Measurements from ENCODE around the gene FRMPD4.

FRMPD4 gene

GRCh38 chrX:12227412-12228041 is 89.3 kb downstream of the FRMPD4 start:
- H3K4me1 ChIP-seq (ENCODE audit: control insufficient read depth, insufficient read depth, low read length), result no peaks in the 10 kb centered on the region
- H3K9me3 ChIP-seq (ENCODE audit: control insufficient read depth, low read length), result no peaks in the 10 kb centered on the region
- no peak overlapping the region for H3K4me3 ChIP-seq (ENCODE audit: low read length)
- H3K36me3 ChIP-seq (ENCODE audit: control insufficient read depth, insufficient read depth, low read length), result no peaks in the 10 kb centered on the region
- no peak overlapping the region for H3K9ac ChIP-seq (ENCODE audit: low read length)
- no peaks in the 10 kb centered on the region for H3K27me3 ChIP-seq (ENCODE audit: control insufficient read depth, insufficient read depth, low read length)

GRCh38 chrX:12228862-12229261 is 90.6 kb downstream of the FRMPD4 start:
- Histone ChIP-seq H3K9ac (ENCODE audit: low read length) (no peak overlapping the region), H3K4me1 (ENCODE audit: control insufficient read depth, insufficient read depth, low read length) (no peaks in the 10 kb centered on the region), H3K36me3 (ENCODE audit: control insufficient read depth, insufficient read depth, low read length) (no peaks in the 10 kb centered on the region), H3K4me3 (ENCODE audit: low read length) (no peak overlapping the region), H3K9me3 (ENCODE audit: control insufficient read depth, low read length) (no peaks in the 10 kb centered on the region), H3K27me3 (ENCODE audit: control insufficient read depth, insufficient read depth, low read length) (no peaks in the 10 kb centered on the region)

- Histone ChIP-seq H3K4me3 (ENCODE audit: low read length) (no peak overlapping the region), H3K9ac (ENCODE audit: low read length) (no peak overlapping the region), H3K36me3 (ENCODE audit: control insufficient read depth, insufficient read depth, low read length) (no peaks in the 10 kb centered on the region), H3K4me1 (ENCODE audit: control insufficient read depth, insufficient read depth, low read length) (no peaks in the 10 kb centered on the region), H3K9me3 (ENCODE audit: control insufficient read depth, low read length) (no peaks in the 10 kb centered on the region), H3K27me3 (ENCODE audit: control insufficient read depth, insufficient read depth, low read length) (no peaks in the 10 kb centered on the region)
Measured at GRCh38 chrX:12229986-12230385, 91.7 kb downstream of the FRMPD4 start.

- Histone ChIP-seq H3K36me3 (ENCODE audit: control insufficient read depth, insufficient read depth, low read length) (no peaks in the 10 kb centered on the region), H3K9ac (ENCODE audit: low read length) (no peak overlapping the region), H3K4me1 (ENCODE audit: control insufficient read depth, insufficient read depth, low read length) (no peaks in the 10 kb centered on the region), H3K4me3 (ENCODE audit: low read length) (no peak overlapping the region), H3K9me3 (ENCODE audit: control insufficient read depth, low read length) (no peaks in the 10 kb centered on the region), H3K27me3 (ENCODE audit: control insufficient read depth, insufficient read depth, low read length) (no peaks in the 10 kb centered on the region)
Measured at GRCh38 chrX:12234534-12235329, 96.5 kb downstream of the FRMPD4 start.

GRCh38 chrX:12236156-12236555 is 97.9 kb downstream of the FRMPD4 start:
- Histone ChIP-seq H3K27me3 (ENCODE audit: control insufficient read depth, insufficient read depth, low read length) (no peaks in the 10 kb centered on the region), H3K36me3 (ENCODE audit: control insufficient read depth, insufficient read depth, low read length) (no peaks in the 10 kb centered on the region), H3K9ac (ENCODE audit: low read length) (no peak overlapping the region), H3K4me3 (ENCODE audit: low read length) (no peak overlapping the region), H3K9me3 (ENCODE audit: control insufficient read depth, low read length) (no peaks in the 10 kb centered on the region), H3K4me1 (ENCODE audit: control insufficient read depth, insufficient read depth, low read length) (no peaks in the 10 kb centered on the region)

- Histone ChIP-seq H3K9me3 (ENCODE audit: control insufficient read depth, low read length) (no peaks in the 10 kb centered on the region), H3K4me1 (ENCODE audit: control insufficient read depth, insufficient read depth, low read length) (no peaks in the 10 kb centered on the region), H3K27me3 (ENCODE audit: control insufficient read depth, insufficient read depth, low read length) (no peaks in the 10 kb centered on the region), H3K4me3 (ENCODE audit: low read length) (no peak overlapping the region), H3K36me3 (ENCODE audit: control insufficient read depth, insufficient read depth, low read length) (no peaks in the 10 kb centered on the region), H3K9ac (ENCODE audit: low read length) (no peak overlapping the region)
Measured at GRCh38 chrX:12237131-12237530, 98.9 kb downstream of the FRMPD4 start.

- H3K4me3 ChIP-seq (ENCODE audit: low read length), result no peak overlapping the region
- H3K9me3 ChIP-seq (ENCODE audit: control insufficient read depth, low read length), result no peaks in the 10 kb centered on the region
- no peak overlapping the region for H3K9ac ChIP-seq (ENCODE audit: low read length)
- no peaks in the 10 kb centered on the region for H3K36me3 ChIP-seq (ENCODE audit: control insufficient read depth, insufficient read depth, low read length)
- no peaks in the 10 kb centered on the region for H3K4me1 ChIP-seq (ENCODE audit: control insufficient read depth, insufficient read depth, low read length)
- H3K27me3 ChIP-seq (ENCODE audit: control insufficient read depth, insufficient read depth, low read length), result no peaks in the 10 kb centered on the region
Measured at GRCh38 chrX:12237771-12238170, 99.5 kb downstream of the FRMPD4 start.

- H3K9ac ChIP-seq (ENCODE audit: low read length), result no peak overlapping the region
- no peaks in the 10 kb centered on the region for H3K36me3 ChIP-seq (ENCODE audit: control insufficient read depth, insufficient read depth, low read length)
- H3K27me3 ChIP-seq (ENCODE audit: control insufficient read depth, insufficient read depth, low read length), result no peaks in the 10 kb centered on the region
- H3K4me1 ChIP-seq (ENCODE audit: control insufficient read depth, insufficient read depth, low read length), result no peaks in the 10 kb centered on the region
- no peak overlapping the region for H3K4me3 ChIP-seq (ENCODE audit: low read length)
- no peaks in the 10 kb centered on the region for H3K9me3 ChIP-seq (ENCODE audit: control insufficient read depth, low read length)
Measured at GRCh38 chrX:12239356-12240082, 101.2 kb downstream of the FRMPD4 start.

- Histone ChIP-seq H3K4me1 (ENCODE audit: control insufficient read depth, insufficient read depth, low read length) (no peaks in the 10 kb centered on the region), H3K4me3 (ENCODE audit: low read length) (no peak overlapping the region), H3K27me3 (ENCODE audit: control insufficient read depth, insufficient read depth, low read length) (no peaks in the 10 kb centered on the region), H3K36me3 (ENCODE audit: control insufficient read depth, insufficient read depth, low read length) (no peaks in the 10 kb centered on the region), H3K9me3 (ENCODE audit: control insufficient read depth, low read length) (no peaks in the 10 kb centered on the region), H3K9ac (ENCODE audit: low read length) (no peak overlapping the region)
Measured at GRCh38 chrX:12240491-12240890, 102.2 kb downstream of the FRMPD4 start.

GRCh38 chrX:12241026-12241425 is 102.8 kb downstream of the FRMPD4 start:
- Histone ChIP-seq H3K9ac (ENCODE audit: low read length) (no peak overlapping the region), H3K4me3 (ENCODE audit: low read length) (no peak overlapping the region), H3K9me3 (ENCODE audit: control insufficient read depth, low read length) (no peaks in the 10 kb centered on the region), H3K36me3 (ENCODE audit: control insufficient read depth, insufficient read depth, low read length) (no peaks in the 10 kb centered on the region), H3K4me1 (ENCODE audit: control insufficient read depth, insufficient read depth, low read length) (no peaks in the 10 kb centered on the region), H3K27me3 (ENCODE audit: control insufficient read depth, insufficient read depth, low read length) (no peaks in the 10 kb centered on the region)

- Histone ChIP-seq H3K27me3 (ENCODE audit: control insufficient read depth, insufficient read depth, low read length) (no peaks in the 10 kb centered on the region), H3K4me1 (ENCODE audit: control insufficient read depth, insufficient read depth, low read length) (no peaks in the 10 kb centered on the region), H3K4me3 (ENCODE audit: low read length) (no peak overlapping the region), H3K36me3 (ENCODE audit: control insufficient read depth, insufficient read depth, low read length) (no peaks in the 10 kb centered on the region), H3K9me3 (ENCODE audit: control insufficient read depth, low read length) (no peaks in the 10 kb centered on the region), H3K9ac (ENCODE audit: low read length) (no peak overlapping the region)
Measured at GRCh38 chrX:12245650-12246645, 107.7 kb downstream of the FRMPD4 start.
